ENCODE data around the gene C6orf15. TPM values are rescaled to one million over a fixed set of nuclear protein-coding genes. Genes with fewer than 3 reads are reported as not detected.
"Not testable (repeated sequence)": the region's sequence is repeated elsewhere in the genome, so short reads cannot be mapped to it uniquely, and the experiment has no call there.

Gene C6orf15
- total RNA-seq, 1 experiment from 2014 or later: not detected

DNA sequence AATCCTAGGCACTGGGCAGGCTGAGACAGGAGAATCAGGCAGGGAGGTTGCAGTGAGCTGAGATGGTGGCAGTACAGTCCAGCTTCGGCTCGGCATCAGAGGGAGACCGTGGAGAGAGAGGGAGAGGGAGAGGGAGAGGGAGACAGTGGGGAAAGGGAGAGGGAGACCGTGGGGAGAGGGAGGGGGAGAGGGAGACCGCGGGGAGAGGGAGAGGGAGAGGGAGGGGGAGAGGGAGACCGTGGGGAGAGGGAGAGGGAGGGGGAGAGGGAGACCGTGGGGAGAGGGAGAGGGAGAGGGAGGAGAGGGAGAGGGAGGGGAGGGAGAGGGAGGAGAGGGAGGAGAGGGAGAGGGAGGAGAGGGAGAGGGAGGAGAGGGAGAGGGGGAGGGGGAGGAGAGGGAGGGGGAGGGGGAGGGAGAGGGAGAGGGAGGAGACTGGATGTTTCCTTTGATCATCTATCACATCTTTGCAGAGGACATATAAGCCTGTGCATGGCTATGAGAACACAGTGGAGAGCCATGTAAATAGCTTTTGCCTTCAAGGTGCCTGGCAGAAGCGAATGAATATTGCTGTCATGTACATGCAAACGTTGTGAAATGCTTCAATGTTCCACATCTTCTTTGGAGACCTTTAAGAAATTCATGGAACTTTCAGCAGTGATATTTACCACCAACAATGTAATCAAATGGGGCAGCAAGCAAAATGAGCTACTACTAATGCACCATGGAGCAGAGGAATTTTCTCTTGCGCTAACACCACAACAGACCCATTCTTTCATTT, 44.3 kb downstream of the C6orf15 start:
- H3K36me3 Mint-ChIP-seq; H3K27me3 Mint-ChIP-seq (ENCODE audit: low read depth); H3K9me3 Mint-ChIP-seq; POLR2A ChIA-PET; H3K4me3 Mint-ChIP-seq; DNase-seq (ENCODE audit: low spot score); H3K27ac Mint-ChIP-seq; ATAC-seq: not testable (repeated sequence)
- CTCF ChIA-PET: interaction anchor here (1.0 to 4.9 kb wide), 6 partner anchors 12 to 182 kb away, joined by 3 to 124 read pairs (median 22); partner anchors contain the start of gene VARS2
- H3K4me1 Mint-ChIP-seq: peaks cover 25% of the 10 kb centered on the region

DNA sequence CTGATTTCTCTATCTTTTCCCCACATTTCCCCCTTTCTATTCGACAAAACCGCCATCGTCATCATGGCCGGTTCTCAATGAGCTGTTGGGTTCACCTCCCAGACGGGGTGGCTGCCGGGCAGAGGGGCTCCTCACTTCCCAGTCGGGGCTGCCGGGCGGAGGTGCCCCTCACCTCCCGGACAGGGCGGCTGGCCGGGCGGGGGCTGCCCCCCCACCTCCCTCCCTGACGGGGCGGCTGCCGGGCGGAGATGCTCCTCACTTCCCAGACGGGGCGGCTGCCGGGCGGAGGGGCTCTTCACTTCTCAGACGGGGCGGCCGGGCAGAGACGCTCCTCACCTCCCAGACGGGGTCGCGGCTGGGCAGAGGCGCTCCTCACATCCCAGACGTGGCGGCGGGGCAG, 45.3 kb downstream of the C6orf15 start:
- DNase-seq (ENCODE audit: low spot score); H3K27ac Mint-ChIP-seq; ATAC-seq; H3K36me3 Mint-ChIP-seq; CTCF ChIA-PET; POLR2A ChIA-PET; H3K9me3 Mint-ChIP-seq; H3K27me3 Mint-ChIP-seq (ENCODE audit: low read depth); H3K4me3 Mint-ChIP-seq: not testable (repeated sequence)
- H3K4me1 Mint-ChIP-seq: peaks cover 19% of the 10 kb centered on the region

DNA sequence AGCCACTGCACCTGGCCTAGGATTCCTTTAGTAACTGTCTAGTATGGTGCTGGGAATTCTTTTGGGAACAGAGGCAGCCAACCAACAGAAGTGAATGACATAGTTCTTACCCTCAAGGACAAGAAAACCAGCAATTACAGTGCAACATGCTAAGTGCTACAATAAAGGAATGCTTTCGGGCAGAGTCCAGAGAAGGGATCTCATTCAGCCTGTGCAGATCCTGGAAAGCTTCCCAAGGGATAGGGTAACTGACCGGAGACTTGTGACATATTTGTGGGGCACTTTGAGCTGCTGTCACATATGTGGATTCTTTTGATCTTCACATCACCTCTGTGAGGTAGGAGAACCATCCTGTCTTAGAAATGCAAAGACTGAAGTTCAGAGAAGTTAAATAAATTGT, 46.8 kb downstream of the C6orf15 start:
- Mint-ChIP-seq H3K27me3 (ENCODE audit: low read depth) (no peaks in the 10 kb centered on the region), H3K36me3 (no peaks in the 10 kb centered on the region), H3K4me3 (no peak overlapping the region), H3K9me3 (no peaks in the 10 kb centered on the region), H3K4me1 (peaks cover 10% of the 10 kb centered on the region), H3K27ac (no peak overlapping the region)
- no peak for DNase-seq (ENCODE audit: low spot score)
- POLR2A ChIA-PET: no interaction called here
- ATAC-seq: no peak
- TF ChIP-seq MXD4 (CRISPR knock-in tag; IDR thresholded peaks at IDR 0.05; ENCODE audit: borderline replicate concordance): no peak
- no peak for TF ChIP-seq NR1H2 (CRISPR knock-in tag; IDR thresholded peaks at IDR 0.05)
- TF ChIP-seq, protein P1, sequence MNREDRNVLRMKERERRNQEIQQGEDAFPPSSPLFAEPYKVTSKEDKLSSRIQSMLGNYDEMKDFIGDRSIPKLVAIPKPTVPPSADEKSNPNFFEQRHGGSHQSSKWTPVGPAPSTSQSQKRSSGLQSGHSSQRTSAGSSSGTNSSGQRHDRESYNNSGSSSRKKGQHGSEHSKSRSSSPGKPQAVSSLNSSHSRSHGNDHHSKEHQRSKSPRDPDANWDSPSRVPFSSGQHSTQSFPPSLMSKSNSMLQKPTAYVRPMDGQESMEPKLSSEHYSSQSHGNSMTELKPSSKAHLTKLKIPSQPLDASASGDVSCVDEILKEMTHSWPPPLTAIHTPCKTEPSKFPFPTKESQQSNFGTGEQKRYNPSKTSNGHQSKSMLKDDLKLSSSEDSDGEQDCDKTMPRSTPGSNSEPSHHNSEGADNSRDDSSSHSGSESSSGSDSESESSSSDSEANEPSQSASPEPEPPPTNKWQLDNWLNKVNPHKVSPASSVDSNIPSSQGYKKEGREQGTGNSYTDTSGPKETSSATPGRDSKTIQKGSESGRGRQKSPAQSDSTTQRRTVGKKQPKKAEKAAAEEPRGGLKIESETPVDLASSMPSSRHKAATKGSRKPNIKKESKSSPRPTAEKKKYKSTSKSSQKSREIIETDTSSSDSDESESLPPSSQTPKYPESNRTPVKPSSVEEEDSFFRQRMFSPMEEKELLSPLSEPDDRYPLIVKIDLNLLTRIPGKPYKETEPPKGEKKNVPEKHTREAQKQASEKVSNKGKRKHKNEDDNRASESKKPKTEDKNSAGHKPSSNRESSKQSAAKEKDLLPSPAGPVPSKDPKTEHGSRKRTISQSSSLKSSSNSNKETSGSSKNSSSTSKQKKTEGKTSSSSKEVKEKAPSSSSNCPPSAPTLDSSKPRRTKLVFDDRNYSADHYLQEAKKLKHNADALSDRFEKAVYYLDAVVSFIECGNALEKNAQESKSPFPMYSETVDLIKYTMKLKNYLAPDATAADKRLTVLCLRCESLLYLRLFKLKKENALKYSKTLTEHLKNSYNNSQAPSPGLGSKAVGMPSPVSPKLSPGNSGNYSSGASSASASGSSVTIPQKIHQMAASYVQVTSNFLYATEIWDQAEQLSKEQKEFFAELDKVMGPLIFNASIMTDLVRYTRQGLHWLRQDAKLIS (CRISPR knock-in tag; IDR thresholded peaks at IDR 0.05; ENCODE audit: borderline replicate concordance): no peak
- TF ChIP-seq, protein P2, sequence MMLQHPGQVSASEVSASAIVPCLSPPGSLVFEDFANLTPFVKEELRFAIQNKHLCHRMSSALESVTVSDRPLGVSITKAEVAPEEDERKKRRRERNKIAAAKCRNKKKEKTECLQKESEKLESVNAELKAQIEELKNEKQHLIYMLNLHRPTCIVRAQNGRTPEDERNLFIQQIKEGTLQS (CRISPR knock-in tag; conservative IDR thresholded peaks at IDR 0.05): no peak
- TF ChIP-seq TP53 (CRISPR knock-in tag; IDR thresholded peaks at IDR 0.05): no peak
- TF ChIP-seq OVOL2 (CRISPR knock-in tag; IDR thresholded peaks at IDR 0.05; ENCODE audit: borderline replicate concordance): no peak
- TF ChIP-seq CBFB (CRISPR knock-in tag; IDR thresholded peaks at IDR 0.05; ENCODE audit: low read depth): no peak
- TF ChIP-seq, protein P3, sequence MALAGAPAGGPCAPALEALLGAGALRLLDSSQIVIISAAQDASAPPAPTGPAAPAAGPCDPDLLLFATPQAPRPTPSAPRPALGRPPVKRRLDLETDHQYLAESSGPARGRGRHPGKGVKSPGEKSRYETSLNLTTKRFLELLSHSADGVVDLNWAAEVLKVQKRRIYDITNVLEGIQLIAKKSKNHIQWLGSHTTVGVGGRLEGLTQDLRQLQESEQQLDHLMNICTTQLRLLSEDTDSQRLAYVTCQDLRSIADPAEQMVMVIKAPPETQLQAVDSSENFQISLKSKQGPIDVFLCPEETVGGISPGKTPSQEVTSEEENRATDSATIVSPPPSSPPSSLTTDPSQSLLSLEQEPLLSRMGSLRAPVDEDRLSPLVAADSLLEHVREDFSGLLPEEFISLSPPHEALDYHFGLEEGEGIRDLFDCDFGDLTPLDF (CRISPR knock-in tag; IDR thresholded peaks at IDR 0.05): no peak
- no peak for TF ChIP-seq PRRX2 (CRISPR knock-in tag; IDR thresholded peaks at IDR 0.05)
- no peak for TF ChIP-seq ZNF671 (CRISPR knock-in tag; IDR thresholded peaks at IDR 0.05)
- no peak for TF ChIP-seq FOXP1 (CRISPR knock-in tag; IDR thresholded peaks at IDR 0.05; ENCODE audit: borderline replicate concordance)
- no peak for TF ChIP-seq ZNF121 (CRISPR knock-in tag; IDR thresholded peaks at IDR 0.05)
- CTCF ChIA-PET: interaction anchor here (0.6 kb wide), 1 partner anchor 130 kb away, joined by 3 read pairs; no protein-coding TSS in a partner anchor

DNA sequence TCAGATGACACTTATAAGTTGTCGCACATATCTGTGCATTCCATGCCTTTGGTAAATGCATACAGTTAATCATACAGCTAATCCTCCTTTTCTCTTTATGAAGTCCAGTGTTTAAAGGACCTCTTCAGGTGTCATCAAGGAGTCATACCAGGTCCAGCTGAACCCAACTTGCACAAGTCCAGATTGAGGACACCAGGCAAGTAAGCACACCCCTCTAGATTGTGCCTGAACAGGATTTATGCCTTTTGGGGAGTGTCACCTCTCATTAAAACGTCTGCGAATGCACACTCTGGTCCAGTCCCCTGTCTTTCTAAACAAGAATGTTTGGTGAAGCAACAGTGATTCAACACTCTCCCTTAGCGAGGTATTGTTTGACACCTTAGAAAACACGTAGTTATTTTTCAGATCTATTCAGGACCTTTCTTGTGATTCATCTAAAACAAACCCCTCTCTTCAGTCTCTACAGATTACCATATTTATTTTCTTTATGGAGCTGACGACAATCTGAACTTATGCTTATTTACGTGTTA, 48.4 kb downstream of the C6orf15 start:
- no peak overlapping the region for H3K4me3 Mint-ChIP-seq

More for the DNA sequence above, 48.4 kb downstream of the C6orf15 start:
- Mint-ChIP-seq H3K4me1 (peaks cover 3% of the 10 kb centered on the region), H3K27me3 (ENCODE audit: low read depth) (no peaks in the 10 kb centered on the region), H3K9me3 (no peaks in the 10 kb centered on the region), H3K36me3 (no peaks in the 10 kb centered on the region), H3K27ac (no peak overlapping the region)
- POLR2A ChIA-PET: no interaction called here
- no peak for ATAC-seq
- CTCF ChIA-PET: interaction anchor here (1.3 kb wide), 1 partner anchor 23 kb away, joined by 5 read pairs; no protein-coding TSS in a partner anchor
- DNase-seq (ENCODE audit: low spot score): no peak
- TF ChIP-seq GABPB1 (CRISPR knock-in tag; IDR thresholded peaks at IDR 0.05) (no peak), GTF2I (CRISPR knock-in tag; conservative IDR thresholded peaks at IDR 0.05) (no peak), ZNF317 (CRISPR knock-in tag; IDR thresholded peaks at IDR 0.05; ENCODE audit: borderline replicate concordance, low read depth) (no peak), ZNF263 (CRISPR knock-in tag; IDR thresholded peaks at IDR 0.05; ENCODE audit: low read depth) (no peak)

All from WTC11 (cell line).